T-helper 1 cell treated with Interleukin-12 subunit alpha and Interleukin-12 subunit beta and Interleukin-4 antibody, amounts not matched to agents 30 ng/mL and 1 ng/mL, for 36 hours (primary cell): ENCODE results near the gene NTNG2. TPM values are rescaled to one million over a fixed set of nuclear protein-coding genes. Genes with fewer than 3 reads are reported as not detected.

Experiments
- intact Hi-C: fragments of 100-400 bp; cut with micrococcal nuclease; formaldehyde crosslinking; loops from one replicate; pipeline ENCODE4 v1.15.1; 2024
- total RNA-seq: library from RNA; stranded (reverse); gene quantifications from 2 replicates; pipeline ENCODE4 v1.2.3, GENCODE V29; 2022

Gene NTNG2
- total RNA-seq, 1 donor from 2014 or later = 10.1 TPM

DNA sequence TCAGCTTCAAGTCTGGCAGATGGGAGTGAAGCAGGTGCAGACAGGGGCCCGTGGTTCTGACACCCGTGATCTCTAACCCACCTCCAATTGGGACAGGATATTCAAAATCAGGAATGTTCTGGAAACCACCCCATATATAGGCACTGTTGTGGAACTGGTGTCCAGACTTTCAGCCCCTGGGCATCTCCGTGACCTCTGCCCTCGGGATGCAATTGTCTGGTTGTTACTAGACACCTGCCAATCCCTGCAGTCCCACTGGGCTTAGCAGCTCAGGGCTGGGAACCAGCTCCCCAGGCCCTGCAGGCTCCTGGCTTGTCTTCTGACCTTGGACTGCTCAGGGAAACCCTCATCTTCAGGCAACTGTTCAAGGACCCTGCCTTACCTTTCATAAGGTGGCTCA lies 38.8 kb downstream of the NTNG2 start:
- intact Hi-C loops = no loop called here

DNA sequence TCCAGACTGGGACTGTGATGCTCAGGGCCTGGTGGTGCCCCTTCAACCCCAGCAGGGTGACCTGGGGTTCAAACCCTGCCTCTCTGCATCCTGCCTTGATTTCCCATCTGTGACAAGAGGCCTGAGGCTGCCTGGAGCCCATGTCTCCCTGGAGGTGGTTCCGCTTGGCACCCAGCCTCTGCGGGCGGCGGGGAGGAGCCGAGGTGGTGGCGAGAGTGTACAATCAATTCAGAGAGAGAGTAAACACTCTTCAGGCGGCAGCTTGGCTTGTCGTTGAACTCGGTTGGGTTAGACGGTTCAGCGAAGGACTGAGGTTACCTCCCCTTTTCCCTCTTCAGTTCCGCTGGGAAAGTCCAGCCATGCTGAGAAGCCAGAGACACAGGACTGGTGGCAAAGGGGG lies 39.3 kb downstream of the NTNG2 start:
- intact Hi-C loops = no loop called here

DNA sequence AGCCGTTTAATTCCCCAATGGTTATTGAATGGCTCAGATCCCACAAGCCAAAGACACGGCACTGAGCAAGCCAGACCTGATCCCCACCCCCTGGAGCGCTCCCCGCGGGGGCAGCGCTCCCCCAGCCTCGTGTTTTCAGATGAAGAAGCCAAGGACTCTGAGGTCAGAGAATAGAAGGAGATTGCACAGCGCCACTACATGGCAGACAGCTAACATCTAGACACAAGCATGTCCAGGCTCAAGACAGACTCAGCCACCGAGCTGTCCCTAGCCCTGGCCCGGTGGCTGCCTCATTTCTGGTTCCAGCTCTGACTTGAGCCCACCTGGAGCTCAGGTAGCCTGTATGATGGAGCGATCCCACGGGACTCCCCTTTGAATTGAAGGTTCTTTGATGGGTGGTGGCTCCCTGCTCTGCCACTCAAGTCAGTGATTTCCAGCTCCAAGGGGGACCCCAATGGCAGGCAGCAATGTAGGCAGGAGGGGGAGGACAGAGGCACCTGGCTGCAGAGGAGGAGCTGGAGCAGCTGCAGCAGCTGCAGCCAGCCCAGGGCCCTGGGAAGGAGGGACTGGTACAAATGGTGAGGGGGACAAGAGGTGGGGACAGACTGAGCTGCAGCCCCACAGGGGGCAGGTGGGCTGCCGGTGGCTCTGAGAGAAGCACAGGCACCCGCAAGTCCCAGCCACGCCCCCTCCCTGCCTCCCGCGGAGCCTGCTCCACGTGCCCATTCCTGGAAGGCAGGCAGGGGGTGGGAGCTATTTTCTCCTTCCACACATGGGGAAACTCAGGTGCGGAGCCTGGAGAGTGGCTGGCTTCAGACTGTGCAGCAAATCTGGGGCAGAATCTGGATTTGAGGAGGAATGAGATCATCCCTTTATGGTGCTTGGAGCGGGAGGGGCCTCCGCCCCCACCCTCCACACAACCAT lies 40.2 kb downstream of the NTNG2 start:
- intact Hi-C loops = no loop called here

DNA sequence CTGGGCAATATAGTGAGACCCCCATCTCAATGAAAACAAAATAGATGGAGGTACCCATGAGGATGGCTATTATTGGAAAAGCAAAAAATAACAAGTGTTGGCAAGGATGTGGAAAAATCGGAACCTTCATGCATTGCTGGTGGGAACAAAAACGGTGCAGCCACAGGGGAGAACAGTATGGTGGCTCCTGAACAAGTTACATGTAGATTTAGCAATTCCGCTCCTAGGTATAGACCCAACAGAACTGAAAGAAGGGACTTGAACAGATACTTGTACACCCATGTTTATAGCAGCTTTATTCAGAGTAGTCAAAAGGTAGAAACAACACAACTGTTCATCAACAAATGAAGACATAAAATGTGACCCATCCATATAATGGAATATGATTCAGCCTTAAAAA lies 43.0 kb downstream of the NTNG2 start:
- intact Hi-C loops = no loop called here

DNA sequence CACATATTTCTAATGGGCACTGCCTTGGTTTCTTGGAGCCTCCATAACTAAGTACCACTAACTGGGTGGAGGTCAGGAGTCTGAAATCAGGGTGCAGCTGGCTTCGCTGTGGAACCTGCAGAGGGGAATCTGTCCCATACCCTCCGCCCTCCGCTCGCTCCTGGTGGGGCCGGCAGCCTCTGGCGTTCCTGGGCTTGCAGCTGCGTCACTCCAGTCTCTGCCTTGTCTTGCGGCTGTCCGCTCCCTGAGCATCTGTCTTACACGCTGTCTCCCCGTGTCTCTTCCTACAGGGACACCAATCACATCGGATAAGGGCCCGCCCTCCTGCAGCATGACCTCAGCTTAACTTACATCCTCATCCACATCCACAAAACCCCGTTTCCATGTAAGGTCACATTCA lies 45.4 kb downstream of the NTNG2 start:
- intact Hi-C loops = no loop called here

DNA sequence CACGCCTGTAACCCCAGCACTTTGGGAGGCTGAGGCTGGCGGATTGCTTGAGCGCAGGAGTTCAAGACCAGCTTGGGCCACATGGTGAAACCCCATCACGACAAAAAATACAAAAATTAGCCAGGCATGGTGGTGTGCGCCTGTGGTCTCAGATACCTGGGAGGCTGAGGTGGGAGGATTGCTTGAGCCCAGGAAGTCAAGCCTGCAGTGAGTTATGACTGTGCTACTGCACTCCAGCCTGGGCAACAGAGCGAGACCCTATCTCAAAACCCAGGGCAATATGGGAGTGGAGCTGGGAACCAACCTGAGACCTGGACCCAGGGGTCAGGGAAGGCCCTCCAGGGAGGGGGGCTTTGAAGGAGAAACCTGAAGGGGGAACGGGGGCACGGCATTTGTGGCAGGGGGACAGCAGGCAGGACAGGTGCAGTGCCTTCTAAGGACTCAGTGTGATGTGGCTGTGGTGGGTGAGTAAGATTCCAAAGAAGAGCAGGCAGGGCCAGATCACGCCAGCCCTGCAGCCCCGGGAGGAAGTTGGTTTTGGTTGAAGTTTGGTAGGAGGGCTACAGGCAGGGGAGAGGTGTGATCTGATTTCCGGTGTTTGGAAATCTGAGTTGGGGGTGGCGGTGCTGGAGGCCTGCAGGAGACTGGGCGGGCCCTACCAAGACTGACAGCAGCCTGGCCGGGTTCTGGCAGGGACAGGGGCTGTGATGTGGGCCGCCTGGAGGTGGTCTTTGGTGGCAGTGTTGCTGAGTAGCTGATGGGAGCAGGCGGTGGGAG lies 46.2 kb downstream of the NTNG2 start:
- intact Hi-C loops = no loop called here

DNA sequence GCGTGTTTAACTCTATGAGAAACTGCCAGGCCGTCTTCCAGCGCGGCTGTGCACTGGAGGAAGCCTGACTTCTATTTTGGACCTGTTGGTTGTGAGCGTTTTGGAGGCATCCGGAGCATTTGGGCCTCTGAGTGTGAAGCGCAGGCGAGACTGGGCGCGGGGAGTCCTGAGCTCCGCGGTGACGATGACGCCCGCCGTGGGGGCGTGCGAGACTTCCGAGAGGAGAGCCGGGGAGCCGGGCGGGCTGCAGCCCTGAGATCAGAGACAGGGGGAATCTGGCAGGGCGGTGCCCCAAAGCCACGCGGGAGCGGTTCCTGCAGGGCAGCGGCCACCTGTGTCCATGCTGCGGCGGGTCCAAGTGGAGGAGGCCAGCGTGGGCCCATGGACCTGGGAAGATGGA lies 47.4 kb downstream of the NTNG2 start:
- intact Hi-C loops = no loop called here

DNA sequence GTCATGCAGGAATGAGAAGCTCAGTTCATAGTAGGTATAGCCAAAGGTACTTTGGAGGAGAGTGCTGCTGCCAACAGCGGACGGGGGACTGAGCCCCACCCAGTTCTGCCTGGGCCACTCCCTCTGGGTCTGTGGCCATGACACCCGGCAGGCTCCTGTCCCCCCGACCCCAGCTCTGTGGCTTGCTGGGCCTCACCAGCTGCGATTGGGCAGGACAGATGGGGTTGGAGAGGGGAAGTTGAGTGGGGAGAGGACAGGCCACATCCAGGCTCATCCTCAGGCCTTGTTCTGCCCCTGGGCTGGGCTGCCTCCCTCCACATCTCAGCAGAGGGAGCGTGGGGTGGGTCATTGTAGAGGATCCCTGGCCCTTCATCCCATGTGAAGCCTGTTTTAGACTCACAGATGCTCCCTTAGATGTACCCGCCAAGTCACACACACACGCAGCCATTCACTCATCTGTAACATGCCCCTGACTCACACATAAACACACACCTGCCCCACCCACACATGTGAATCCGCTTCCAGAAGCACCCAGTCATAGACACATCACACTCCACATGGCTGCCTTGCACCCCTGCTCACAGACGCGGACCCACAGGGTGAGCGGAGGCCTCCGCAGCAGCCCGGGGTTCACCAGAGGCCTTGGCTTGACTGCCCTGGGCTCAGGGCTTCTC lies 48.8 kb downstream of the NTNG2 start:
- intact Hi-C loops = no loop called here

DNA sequence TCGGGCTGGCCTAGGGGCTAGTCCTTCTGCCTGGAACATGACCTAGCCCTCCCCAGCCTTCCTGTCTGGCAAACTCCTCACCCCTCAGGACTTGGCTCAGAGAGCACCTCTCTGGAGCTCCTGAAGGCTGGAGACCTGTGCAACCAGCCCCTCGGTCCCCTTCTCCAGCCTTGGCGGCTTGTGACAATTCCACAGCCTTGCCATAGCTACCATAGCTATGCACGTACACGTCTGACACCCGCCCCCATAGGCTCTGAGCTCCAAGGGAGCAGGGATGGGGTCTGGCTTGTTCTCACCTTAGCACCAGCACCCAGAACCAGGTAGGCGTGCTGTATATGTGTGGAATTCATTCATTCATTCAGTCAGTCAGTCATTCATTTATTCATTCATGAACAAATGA lies 49.7 kb downstream of the NTNG2 start:
- intact Hi-C loops = no loop called here

DNA sequence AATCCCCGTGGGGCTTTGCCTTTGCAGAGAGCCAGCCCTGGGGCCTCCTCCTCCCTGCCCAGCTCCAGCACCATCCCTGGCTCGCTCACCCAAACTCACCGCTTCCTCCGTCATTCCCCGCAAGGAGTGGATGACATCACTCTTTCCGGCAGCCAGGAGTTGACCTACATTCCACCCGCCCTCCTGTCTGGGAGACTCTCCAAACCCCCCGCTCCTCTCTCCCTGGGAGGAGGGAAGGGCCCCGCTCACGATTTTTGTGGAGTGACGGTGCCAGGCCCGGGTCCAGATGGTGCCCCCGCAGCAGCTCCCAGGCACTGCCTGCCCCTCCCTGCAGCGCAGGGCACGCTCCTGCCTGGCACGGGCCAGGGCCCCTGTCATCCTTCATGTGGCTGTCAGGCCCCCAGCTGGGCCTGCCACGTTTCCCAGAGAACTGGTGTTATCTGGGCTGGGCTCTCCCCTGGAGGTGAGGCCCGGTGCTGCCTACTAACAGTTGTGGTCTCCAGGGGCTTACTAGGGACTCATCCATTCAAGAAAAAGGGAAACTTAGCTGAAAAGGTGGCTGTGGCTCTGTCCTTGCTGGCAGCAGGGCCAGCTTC lies 52.3 kb downstream of the NTNG2 start:
- intact Hi-C loops = no loop called here

DNA sequence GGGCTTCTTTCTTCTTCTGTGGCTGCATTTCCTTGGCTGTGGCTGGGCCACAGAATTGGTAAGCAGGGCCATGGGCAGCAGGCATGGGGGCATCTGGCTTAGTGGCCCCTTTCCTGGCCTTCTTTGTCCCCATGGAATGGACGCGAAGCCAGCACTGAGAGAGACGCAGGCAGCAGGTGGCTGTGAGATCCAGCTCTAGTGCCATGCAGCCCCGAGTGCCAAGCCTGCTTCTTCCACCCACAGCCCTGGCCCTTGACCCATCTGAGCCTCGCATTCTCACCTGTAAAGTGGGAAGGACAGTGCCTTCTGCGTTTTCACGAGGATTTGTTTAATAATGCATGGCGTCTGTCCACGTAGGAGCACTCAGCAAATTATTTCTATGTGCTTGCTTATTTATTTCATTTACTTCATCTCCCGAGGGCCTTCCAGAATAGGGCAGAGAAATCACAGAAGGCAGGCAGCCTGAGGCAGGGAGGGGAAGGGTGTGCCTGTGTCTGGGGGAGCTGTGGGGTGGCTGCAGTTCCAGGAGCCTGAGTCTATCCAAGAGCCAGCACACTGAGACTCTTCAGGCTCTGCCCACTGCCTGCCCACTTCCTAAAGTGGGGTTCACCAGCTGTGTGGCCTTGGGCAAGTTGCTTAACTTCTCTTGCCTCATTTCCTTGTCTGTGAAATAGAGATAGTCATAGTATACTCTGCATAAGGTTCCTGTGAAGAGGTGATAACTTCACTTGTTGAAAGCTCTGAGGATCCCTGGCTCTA lies 55.2 kb downstream of the NTNG2 start:
- intact Hi-C loops = no loop called here

DNA sequence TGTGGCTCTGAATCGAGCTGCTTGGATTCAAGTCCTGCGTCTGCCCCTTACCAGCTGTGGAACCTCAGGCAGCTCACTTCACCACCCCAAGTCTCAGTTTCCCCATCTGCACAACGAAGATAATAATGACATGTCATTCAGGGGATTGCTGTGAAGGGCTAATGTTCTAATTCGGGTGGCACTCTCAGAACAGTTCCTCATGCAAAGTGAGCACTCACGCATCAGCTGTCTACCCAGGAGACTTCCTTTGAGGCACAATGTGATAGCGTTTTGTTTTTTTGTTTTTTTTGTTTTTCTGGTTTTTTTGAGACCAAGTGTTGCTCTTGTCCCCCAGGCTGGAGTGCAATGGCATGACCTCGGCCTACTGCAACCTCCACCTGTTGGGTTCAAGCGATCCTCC lies 56.4 kb downstream of the NTNG2 start:
- intact Hi-C loops = no loop called here

DNA sequence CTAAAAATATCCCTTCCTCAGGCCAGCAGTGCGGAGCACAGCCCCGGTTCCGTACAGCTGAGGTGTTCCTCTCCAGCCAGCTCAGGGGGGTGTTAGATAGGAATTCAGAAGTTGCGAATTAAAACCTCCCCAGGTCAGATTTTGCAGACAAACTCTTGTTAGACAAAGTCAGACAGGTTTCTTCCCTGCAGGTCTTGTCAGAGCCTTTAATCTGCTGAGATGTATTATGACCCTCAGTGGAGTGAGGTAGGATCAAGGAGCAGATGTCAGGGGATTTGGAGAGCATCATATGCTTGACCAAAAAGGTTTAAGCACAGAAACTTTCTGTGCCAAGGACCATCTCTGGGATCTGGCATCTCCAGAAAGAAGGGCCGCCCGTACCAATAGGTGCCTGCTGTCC lies 60.1 kb downstream of the NTNG2 start:
- intact Hi-C loops = no loop called here

DNA sequence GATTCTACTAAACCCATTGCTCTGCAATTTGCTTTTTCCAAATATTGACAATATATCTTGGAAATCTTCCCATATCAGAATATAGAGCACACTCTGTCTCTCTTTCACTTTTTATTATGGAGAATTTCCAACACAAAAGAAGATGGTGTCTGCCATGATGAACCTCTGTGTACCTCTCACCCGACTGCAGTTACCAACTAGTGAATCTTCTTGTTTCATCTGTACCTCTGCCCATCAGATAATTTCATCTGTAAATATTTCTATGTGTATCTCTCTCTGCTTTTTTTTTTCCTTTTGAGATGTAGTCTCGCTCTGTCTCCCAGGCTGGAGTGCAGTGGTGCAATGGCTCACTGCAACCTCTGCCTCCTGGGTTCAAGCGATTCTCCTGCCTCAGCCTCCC lies 62.8 kb downstream of the NTNG2 start:
- intact Hi-C loops = no loop called here

DNA sequence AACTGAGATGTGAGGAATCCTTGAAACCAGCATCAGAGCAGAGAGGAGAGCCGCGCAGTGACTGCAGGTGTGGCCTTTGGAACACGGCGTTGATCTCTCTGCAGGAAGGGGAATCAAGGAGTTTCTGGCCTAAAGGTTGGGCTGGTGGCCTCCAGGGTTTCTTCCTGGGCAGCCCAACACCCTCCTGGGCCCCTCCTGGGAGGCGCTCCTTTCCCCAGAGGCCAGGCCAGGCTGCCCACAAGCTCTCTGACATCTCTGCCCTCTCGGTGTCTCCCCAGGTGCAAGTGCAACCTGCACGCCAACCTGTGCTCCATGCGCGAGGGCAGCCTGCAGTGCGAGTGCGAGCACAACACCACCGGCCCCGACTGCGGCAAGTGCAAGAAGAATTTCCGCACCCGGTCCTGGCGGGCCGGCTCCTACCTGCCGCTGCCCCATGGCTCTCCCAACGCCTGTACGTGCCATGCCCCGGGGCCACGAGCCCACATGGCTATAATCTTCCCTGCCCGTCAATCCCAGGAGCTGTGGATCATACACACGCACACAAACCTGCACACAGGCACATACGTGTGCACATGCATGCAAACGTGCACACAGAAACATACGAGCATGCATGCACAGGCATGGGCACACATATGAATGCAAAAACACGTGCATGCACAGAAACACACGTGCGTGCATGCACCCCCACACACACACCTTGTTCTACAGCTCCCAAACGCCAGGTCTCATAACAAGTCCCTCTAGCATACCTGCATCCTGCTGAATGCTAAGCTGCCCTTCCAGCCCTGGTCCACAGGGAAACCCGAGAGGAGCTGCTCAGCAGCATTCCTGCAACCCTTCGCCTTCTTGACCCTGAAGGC lies 64.9 kb downstream of the NTNG2 start:
- intact Hi-C loops = no loop called here

DNA sequence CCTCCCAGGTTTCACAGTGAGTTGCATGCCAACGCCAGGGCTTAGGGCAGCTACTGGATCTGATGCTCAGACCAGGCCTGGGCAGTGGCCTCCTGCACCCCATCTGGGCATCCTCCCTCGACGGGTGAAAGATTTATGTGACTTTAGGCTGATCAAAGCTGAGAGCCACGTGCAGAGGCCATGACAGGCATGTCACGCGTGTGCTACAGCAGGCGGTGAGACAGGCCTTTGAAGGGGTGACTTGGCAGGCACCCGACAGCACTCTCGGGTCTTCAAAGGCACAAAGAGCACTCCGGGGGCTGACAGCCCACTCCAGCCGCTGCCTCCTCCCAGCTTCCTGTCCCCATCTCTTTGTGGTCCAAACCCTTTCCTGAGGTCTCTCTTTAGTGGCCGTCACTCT lies 66.2 kb downstream of the NTNG2 start:
- intact Hi-C loops = no loop called here

DNA sequence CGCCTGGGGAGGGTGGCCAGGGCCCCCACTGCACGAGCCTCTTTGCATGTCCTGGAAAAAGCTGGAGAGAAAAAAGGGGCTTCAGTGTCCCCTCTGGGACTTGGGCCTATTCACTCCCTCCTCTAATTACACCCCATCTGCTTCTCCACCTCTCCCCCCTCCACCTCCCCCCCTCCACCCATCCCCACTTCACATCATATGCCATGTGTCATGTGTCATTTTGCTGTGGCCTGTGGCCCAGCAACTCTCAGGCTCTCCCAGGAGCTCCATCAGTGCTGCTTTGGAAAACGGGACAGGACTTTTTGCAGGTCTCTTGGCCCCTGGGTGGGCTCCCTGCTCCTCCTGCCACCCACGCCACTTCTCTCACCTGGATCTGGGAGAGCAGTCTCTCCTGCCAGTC lies 68.7 kb downstream of the NTNG2 start:
- intact Hi-C loops = no loop called here

DNA sequence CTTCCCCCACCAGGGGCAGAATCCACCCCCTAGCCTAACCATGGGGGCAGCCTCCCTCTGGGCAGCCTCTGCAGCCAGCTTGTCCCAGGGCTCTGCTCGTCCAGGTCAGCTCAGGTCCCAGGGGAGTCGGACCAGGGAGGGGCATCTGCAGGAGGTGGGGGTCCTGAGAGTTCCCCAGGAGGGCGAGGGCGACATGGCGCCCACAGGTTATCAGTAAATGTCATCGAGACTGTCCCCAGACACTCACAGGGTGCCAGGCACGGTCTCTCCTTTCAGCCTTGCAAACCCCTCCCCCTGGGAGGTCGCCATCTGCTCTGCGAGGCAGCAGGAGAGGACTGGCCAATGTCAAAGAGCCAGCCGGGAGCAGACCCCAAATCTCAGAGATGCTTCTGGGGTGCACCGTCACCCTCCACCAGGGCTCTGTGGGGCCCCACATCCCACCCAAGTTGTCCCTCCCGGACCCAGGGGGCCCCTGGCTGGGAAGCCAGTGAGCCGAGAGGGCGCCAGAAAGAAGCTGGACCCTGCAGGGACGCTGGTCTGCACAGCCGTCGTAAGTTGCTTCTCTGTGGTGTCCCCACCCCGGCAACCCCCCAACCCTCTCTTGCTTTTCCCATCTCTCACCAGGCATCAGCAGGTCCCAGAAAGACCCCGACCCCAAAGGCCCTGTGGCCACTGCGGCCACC lies 69.3 kb downstream of the NTNG2 start:
- intact Hi-C loops = no loop called here

DNA sequence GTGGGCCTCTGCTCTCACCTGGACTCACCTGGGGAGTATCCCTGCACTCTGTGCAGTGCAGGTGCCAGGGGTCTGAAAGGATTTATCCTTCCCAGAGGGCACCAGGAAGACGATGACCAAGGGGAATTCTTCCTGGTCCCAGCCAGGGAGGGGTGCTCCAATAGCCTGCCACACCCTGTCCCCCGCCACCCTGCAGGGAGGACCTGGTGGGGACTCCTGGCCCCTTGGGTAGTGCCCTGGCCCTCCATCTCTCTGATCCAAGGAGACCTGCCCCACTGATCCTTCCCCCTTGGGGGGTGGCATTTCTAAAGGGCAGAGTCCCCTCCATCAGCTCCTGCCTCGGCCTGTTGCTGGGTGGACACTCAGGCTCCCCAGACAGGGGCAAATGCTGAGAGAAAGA lies 70.7 kb downstream of the NTNG2 start:
- intact Hi-C loops = no loop called here
